ENCODE data around the gene ASB3.
"Not testable (repeated sequence)": the region's sequence is repeated elsewhere in the genome, so short reads cannot be mapped to it uniquely, and the experiment has no call there.

The ASB3 gene

GRCh38 chr2:53786705-53787613 lies at the start of gene ASB3, which contains the start of gene ERLEC1:
TSS of gene ASB3 (minus strand) at chr2:53786953. CDS start at chr2:53765572, 21,381 bp downstream.
TSS of gene ERLEC1 (plus strand) at chr2:53787044. CDS start at chr2:53787211, 167 bp downstream.
- peak; percentile 72 to 78 for DNase-seq (ENCODE audit: low read depth in 2 of 2, low spot score in 1 of 2)

GRCh38 chr2:53829980-53830290 lies 43.2 kb upstream of the ASB3 start:
- DNase-seq (ENCODE audit: low read depth in 2 of 2, low spot score in 1 of 2) = not testable (repeated sequence)

- DNase-seq (ENCODE audit: low read depth in 2 of 2, low spot score in 1 of 2) = no peak
Measured at GRCh38 chr2:53829273-53829979, 42.7 kb upstream of the ASB3 start.

GRCh38 chr2:53828331-53828730 lies 41.6 kb upstream of the ASB3 start:
- DNase-seq (ENCODE audit: low read depth in 2 of 2, low spot score in 1 of 2) = no peak

- DNase-seq (ENCODE audit: low read depth in 2 of 2, low spot score in 1 of 2) = no peak
Measured at GRCh38 chr2:53827398-53828175, 40.8 kb upstream of the ASB3 start.

GRCh38 chr2:53826587-53827397 lies 40.0 kb upstream of the ASB3 start:
- DNase-seq (ENCODE audit: low read depth in 2 of 2, low spot score in 1 of 2) = no peak

GRCh38 chr2:53826030-53826410 lies 39.3 kb upstream of the ASB3 start:
- no peak for DNase-seq (ENCODE audit: low read depth in 2 of 2, low spot score in 1 of 2)

GRCh38 chr2:53823639-53824038 lies 36.9 kb upstream of the ASB3 start:
- DNase-seq (ENCODE audit: low read depth in 2 of 2, low spot score in 1 of 2) = not testable (repeated sequence)

GRCh38 chr2:53821810-53822209 lies 35.1 kb upstream of the ASB3 start:
- no peak for DNase-seq (ENCODE audit: low read depth in 2 of 2, low spot score in 1 of 2)

- no peak for DNase-seq (ENCODE audit: low read depth in 2 of 2, low spot score in 1 of 2)
Measured at GRCh38 chr2:53820711-53821110, 34.0 kb upstream of the ASB3 start.

GRCh38 chr2:53820048-53820447 lies 33.3 kb upstream of the ASB3 start:
- DNase-seq (ENCODE audit: low read depth in 2 of 2, low spot score in 1 of 2) = no peak

- no peak for DNase-seq (ENCODE audit: low read depth in 2 of 2, low spot score in 1 of 2)
Measured at GRCh38 chr2:53819634-53820033, 32.9 kb upstream of the ASB3 start.

- no peak for DNase-seq (ENCODE audit: low read depth in 2 of 2, low spot score in 1 of 2)
Measured at GRCh38 chr2:53818854-53819435, 32.2 kb upstream of the ASB3 start.

GRCh38 chr2:53813151-53813550 lies 26.4 kb upstream of the ASB3 start:
- no peak for DNase-seq (ENCODE audit: low read depth in 2 of 2, low spot score in 1 of 2)

- DNase-seq (ENCODE audit: low read depth in 2 of 2, low spot score in 1 of 2) = no peak
Measured at GRCh38 chr2:53811601-53812000, 24.8 kb upstream of the ASB3 start.

GRCh38 chr2:53802617-53803151 lies 15.9 kb upstream of the ASB3 start:
- no peak for DNase-seq (ENCODE audit: low read depth in 2 of 2, low spot score in 1 of 2)

- DNase-seq (ENCODE audit: low read depth in 2 of 2, low spot score in 1 of 2) = no peak
Measured at GRCh38 chr2:53801547-53801946, 14.8 kb upstream of the ASB3 start.

- no peak for DNase-seq (ENCODE audit: low read depth in 2 of 2, low spot score in 1 of 2)
Measured at GRCh38 chr2:53793821-53794220, 7.1 kb upstream of the ASB3 start.

- DNase-seq (ENCODE audit: low read depth in 2 of 2, low spot score in 1 of 2) = no peak
Measured at GRCh38 chr2:53793261-53793660, 6.5 kb upstream of the ASB3 start.

- DNase-seq (ENCODE audit: low read depth in 2 of 2, low spot score in 1 of 2) = no peak
Measured at GRCh38 chr2:53787614-53788289, 999 bp upstream of the ASB3 start.
